Heart left ventricle (tissue), 16 donors: ENCODE measurements around the gene HOXD10. TPM values are rescaled to one million over a fixed set of nuclear protein-coding genes. Genes with fewer than 3 reads are reported as not detected.

Experiments used
- ATAC-seq, 4 donors: fragments of 200-7000 bp; cut with Tn5 transposase; one replicate each; pipeline ENCODE4 v1.9.1; 2020 to 2022; ENCODE audit warnings: moderate library complexity in 4 of 4, mild to moderate bottlenecking in 3 of 4, moderate number of reproducible peaks in 1 of 4
- DNase-seq, 5 donors: peaks; one replicate each; pipeline ENCODE4 v3.0.0-alpha.2; 2020
- H3K27ac ChIP-seq, 12 donors: fragments of 200-600 bp; sonication (generic) in 4 of 12; one replicate each; pipeline versions ENCODE4 v1.5.0 to v1.8.0; 2016 to 2022; ENCODE audit warnings: mild to moderate bottlenecking in 2 of 12
- H3K27me3 ChIP-seq, 9 donors: fragments of 200-600 bp; sonication (generic) in 2 of 9; one replicate each; pipeline versions ENCODE4 v1.5.1 to v1.8.0; 2016 to 2022; ENCODE audit warnings: mild to moderate bottlenecking in 3 of 9
- H3K36me3 ChIP-seq, 9 donors: fragments of 200-600 bp; sonication (generic) in 2 of 9; one replicate each; pipeline versions ENCODE4 v1.5.0 to v1.8.0; 2018 to 2022; ENCODE audit warnings: mild to moderate bottlenecking in 2 of 9
- H3K4me1 ChIP-seq, 12 donors: fragments of 200-600 bp; sonication (generic) in 4 of 12; one replicate each; pipeline versions ENCODE4 v1.5.0 to v1.8.0; 2016 to 2022; ENCODE audit warnings: mild to moderate bottlenecking in 3 of 12
- H3K4me3 ChIP-seq, 12 donors: fragments of 200-600 bp; sonication (generic) in 4 of 12; one replicate each; pipeline versions ENCODE4 v1.5.0 to v1.8.0; 2017 to 2022; ENCODE audit warnings: mild to moderate bottlenecking in 9 of 12, moderate library complexity in 4 of 12
- H3K9me3 ChIP-seq, 12 donors: fragments of 200-600 bp; sonication (generic) in 4 of 12; one replicate each; pipeline versions ENCODE4 v1.5.0 to v1.8.0; 2016 to 2022; ENCODE audit warnings: mild to moderate bottlenecking in 1 of 12
- CTCF ChIP-seq, 12 donors: fragments of 200-600 bp; sonication (generic) in 4 of 12; IDR thresholded peaks; one replicate each; pipeline versions ENCODE4 v1.5.0 to v1.8.0; 2018 to 2022; ENCODE audit warnings: antibody characterized with exemption in 12 of 12, mild to moderate bottlenecking in 5 of 12
- POLR2A ChIP-seq, 2 donors: fragments of 450-650 bp; IDR thresholded peaks; one replicate each; pipeline ENCODE4 v1.6.1; 2017; ENCODE audit warnings: antibody characterized with exemption in 2 of 2, mild to moderate bottlenecking in 2 of 2, moderate library complexity in 2 of 2
- WGBS, 4 donors: extraction: QIAGEN DNeasy Blood & Tissue Kit in 2 of 4; methylation state at CpG; one replicate each; pipeline versions ENCODE4 v1.1.5 to v1.1.7; 2013 to 2018; 5-methylcytosine and 5-hydroxymethylcytosine counted together
- intact Hi-C, 10 donors: fragments of 100-400 bp; cut with DNase I; formaldehyde crosslinking; loops; one replicate each; pipeline versions ENCODE4 v1.11.1 to v1.14.2; 2022
- polyA plus RNA-seq, 2 donors: library from polyadenylated mRNA; stranded (reverse); fragments of 200-250 nt; gene quantifications; one replicate each; pipeline ENCODE4 v1.2.3, GENCODE V29; 2013
- total RNA-seq, 9 donors: library from RNA; depleted of rRNA in 2 of 9; stranded (reverse); fragments of >200 nt in 2 of 9; fragmentation: NEBNext Ultra II Directional in 3 of 9; extraction: Animal tissue kit (Norgen Biotek cat#: 25700) in 3 of 9; gene quantifications; one replicate each; pipeline versions ENCODE4 v1.1.0 to v1.2.4, GENCODE V29; 2016 to 2023
- donor health status: ischemic (EF 13 %, LVEDD 7.1; RV severe dilation, severe dysfunction).
- donor health status: healthy with polysubstance abuse.
- donor health status: DM: no; HTN: yes; CAD: no.
- donor health status: DM: no; HTN: no; CAD: no.
- donor health status: ischemic (EF 25% LVEDD 6.9; RV normal size, moderate dysfunction).
- donor health status: ischemic (EF 25% LVEDD 5.7; RV mildly dilated, moderate dysfunction).
- donor health status: healthy.
- donor health status: DM: yes; HTN: yes; CAD: no.
- donor health status: ischemic (EF 35%, LVEDD 5.7; RV mildly dilated, moderate dysfunction).
- donor health status: nonischemic (EF 11% LVEDD 7.7; RV severe dilation, severe dysfunction).
- donor health status: DM: yes; HTN: yes; CAD: no.
- donor health status: PGD.
- donor health status: ischemic (EF 29% LVEDD 5.4; RV normal size, mild dysfunction).
- donor health status: nonischemic (EF 23%, LVEDD 6.1; RV moderate dilation, normal function).

The HOXD10 gene
- total and polyA plus RNA-seq, 11 donors: 0.03 to 0.43 TPM; not detected in 9

- Histone ChIP-seq H3K27ac (no peak overlapping the region), H3K36me3 (no peaks in the 10 kb centered on the region), H3K9me3 (no peaks in the 10 kb centered on the region), H3K4me1 (peaks cover 4 to 41% (median 22%) of the 10 kb centered on the region in 12 donors), H3K27me3 (peaks cover 79 to 100% (median 94%) of the 10 kb centered on the region in 9 donors), H3K4me3 (no peak overlapping the region)
- no peak for ATAC-seq
- intact Hi-C loops: loop anchor here (1.0 to 10.0 kb wide), 13 partner anchors 325 to 1022 kb away; no protein-coding TSS in a partner anchor
- DNase-seq: peak in 3 of 5 donors; percentile 60 to 71 (median 63)
- WGBS, 4 donors: 2 to 4% (median 3%) methylated on average over 13 of the region's 13 CpGs
- no peak for TF ChIP-seq POLR2A (IDR thresholded peaks at IDR 0.05)
- peak; percentile 82 to 97 (median 93) for TF ChIP-seq CTCF (IDR thresholded peaks at IDR 0.05)
Measured at GRCh38 chr2:176126929-176127773, 10.6 kb downstream of the HOXD10 start.

GRCh38 chr2:176127774-176128072 lies 11.1 kb downstream of the HOXD10 start:
- H3K36me3 ChIP-seq: no peaks in the 10 kb centered on the region
- intact Hi-C loops: loop anchor here (2.0 to 10.0 kb wide), 12 partner anchors 325 to 1021 kb away; no protein-coding TSS in a partner anchor
- no peak overlapping the region for H3K4me3 ChIP-seq
- H3K27ac ChIP-seq: no peak overlapping the region
- no peak for DNase-seq
- H3K9me3 ChIP-seq: no peaks in the 10 kb centered on the region
- 20 to 30% (median 26%) methylated on average over 4 of the region's 4 CpGs for WGBS, 4 donors
- peaks cover 3 to 41% (median 17%) of the 10 kb centered on the region in 12 donors for H3K4me1 ChIP-seq
- TF ChIP-seq POLR2A (IDR thresholded peaks at IDR 0.05) (no peak), CTCF (IDR thresholded peaks at IDR 0.05) (no peak)
- ATAC-seq: no peak
- peaks cover 79 to 100% (median 94%) of the 10 kb centered on the region in 9 donors for H3K27me3 ChIP-seq

- no peak for ATAC-seq
- intact Hi-C loops: loop anchor here (5.0 to 10.0 kb wide), 10 partner anchors 324 to 1019 kb away; no protein-coding TSS in a partner anchor
- Histone ChIP-seq H3K27me3 (peaks cover 79 to 100% (median 94%) of the 10 kb centered on the region in 9 donors), H3K9me3 (no peaks in the 10 kb centered on the region), H3K4me3 (peak overlapping the region in 11 of 12 donors; percentile 1 to 61 (median 48)), H3K27ac (peak overlapping the region in 3 of 12 donors; percentile 82 to 86 (median 85)), H3K4me1 (peaks cover 0 to 35% (median 11%) of the 10 kb centered on the region in 12 donors), H3K36me3 (no peaks in the 10 kb centered on the region)
- no peak for DNase-seq
- WGBS, 4 donors: 8 to 17% (median 15%) methylated on average over 48 to 49 of the region's 49 CpGs
- TF ChIP-seq POLR2A (IDR thresholded peaks at IDR 0.05): no peak
- TF ChIP-seq CTCF (IDR thresholded peaks at IDR 0.05): no peak
Measured at GRCh38 chr2:176128172-176128981, 11.8 kb downstream of the HOXD10 start.
